ENCODE results near the gene GRM6. TPM values are rescaled to one million over a fixed set of nuclear protein-coding genes. Genes with fewer than 3 reads are reported as not detected.

GRM6 gene
- total and polyA plus RNA-seq, 2 donors from 2014 or later, result not detected

DNA sequence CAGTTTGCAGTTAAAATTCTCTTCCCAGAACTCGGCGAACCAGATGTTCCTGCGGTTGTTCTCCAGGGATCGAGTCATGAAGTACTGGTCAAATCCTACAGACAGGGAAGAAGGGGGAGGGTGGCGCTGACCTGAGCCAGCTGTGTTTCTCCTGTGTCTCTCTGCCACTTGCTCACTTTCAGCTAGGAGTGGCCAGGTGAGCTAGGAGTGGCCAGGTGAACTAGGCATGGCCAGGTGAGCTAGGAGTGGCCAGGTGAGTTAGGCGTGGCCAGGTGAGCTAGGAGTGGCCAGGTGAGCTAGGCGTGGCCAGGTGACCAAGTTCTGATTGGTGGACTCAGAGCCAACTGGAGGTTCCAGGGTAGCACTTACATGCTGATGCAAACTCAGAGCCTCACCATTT lies 5.8 kb downstream of the GRM6 start:
- Histone ChIP-seq H3K4me3 (ENCODE audit: low read length in 3 of 3) (no peak overlapping the region), H3K9ac (ENCODE audit: low read length in 3 of 3) (no peak overlapping the region), H3K36me3 (ENCODE audit: control insufficient read depth in 2 of 3, insufficient read depth in 3 of 3, low read length in 3 of 3) (no peaks in the 10 kb centered on the region), H3K9me3 (ENCODE audit: control insufficient read depth in 2 of 3, insufficient read depth in 1 of 3, low read length in 3 of 3) (peaks cover 0 to 35% (median 7%) of the 10 kb centered on the region in 3 donors), H3K4me1 (ENCODE audit: control insufficient read depth in 2 of 3, insufficient read depth in 2 of 3, low read depth in 1 of 3, low read length in 3 of 3) (no peaks in the 10 kb centered on the region), H3K27ac (ENCODE audit: low read depth in 2 of 2, low read length in 2 of 2) (no peak overlapping the region), H3K27me3 (ENCODE audit: control insufficient read depth, insufficient read depth, low read length) (no peaks in the 10 kb centered on the region)
- TF ChIP-seq, protein P1, sequence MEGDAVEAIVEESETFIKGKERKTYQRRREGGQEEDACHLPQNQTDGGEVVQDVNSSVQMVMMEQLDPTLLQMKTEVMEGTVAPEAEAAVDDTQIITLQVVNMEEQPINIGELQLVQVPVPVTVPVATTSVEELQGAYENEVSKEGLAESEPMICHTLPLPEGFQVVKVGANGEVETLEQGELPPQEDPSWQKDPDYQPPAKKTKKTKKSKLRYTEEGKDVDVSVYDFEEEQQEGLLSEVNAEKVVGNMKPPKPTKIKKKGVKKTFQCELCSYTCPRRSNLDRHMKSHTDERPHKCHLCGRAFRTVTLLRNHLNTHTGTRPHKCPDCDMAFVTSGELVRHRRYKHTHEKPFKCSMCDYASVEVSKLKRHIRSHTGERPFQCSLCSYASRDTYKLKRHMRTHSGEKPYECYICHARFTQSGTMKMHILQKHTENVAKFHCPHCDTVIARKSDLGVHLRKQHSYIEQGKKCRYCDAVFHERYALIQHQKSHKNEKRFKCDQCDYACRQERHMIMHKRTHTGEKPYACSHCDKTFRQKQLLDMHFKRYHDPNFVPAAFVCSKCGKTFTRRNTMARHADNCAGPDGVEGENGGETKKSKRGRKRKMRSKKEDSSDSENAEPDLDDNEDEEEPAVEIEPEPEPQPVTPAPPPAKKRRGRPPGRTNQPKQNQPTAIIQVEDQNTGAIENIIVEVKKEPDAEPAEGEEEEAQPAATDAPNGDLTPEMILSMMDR (IDR thresholded peaks at IDR 0.05; ENCODE audit: borderline replicate concordance, extremely low read depth, insufficient read depth), result no peak
- DNase-seq (no peak), FAIRE-seq (no peak)
- intact Hi-C loops (cut with DNase I), result no loop called here

DNA sequence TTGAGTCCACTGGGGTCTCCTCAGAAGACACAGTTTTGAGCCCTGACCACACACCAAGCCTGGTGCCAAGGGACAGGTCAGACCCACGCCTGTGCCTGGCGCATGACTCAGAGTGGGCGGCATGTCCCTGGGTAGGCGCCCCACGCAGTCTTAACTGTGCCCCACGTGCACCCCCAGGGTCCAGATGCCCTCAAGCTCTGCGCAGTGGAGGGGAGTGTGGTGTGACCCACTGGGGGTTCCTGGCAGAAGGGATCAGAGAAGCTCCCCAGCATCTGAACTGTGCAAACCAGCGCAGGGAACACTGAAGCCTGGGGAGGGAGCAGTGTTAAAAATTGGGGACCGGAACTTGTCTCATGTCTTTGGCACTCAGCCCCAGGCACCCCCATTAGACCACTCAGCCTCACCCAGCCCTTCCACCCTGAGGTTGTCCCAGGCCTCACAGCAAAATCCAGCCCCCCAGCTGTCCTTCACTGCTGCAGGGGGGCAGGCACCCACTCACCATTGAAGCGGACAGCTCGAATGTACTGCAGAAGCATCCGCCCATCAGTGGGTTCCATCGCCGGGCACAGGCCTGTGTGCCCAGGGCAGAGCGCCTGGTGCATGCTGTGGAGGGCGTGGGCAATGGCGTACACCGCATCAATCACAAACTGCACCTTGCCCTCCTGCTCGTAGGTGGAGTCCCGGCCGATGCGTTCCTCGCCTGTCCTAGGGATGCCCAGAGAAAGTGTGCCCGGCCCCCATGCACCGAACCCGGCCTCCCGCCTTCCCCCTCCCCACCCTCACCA lies 6.5 kb downstream of the GRM6 start:
- FAIRE-seq (no peak), DNase-seq (no peak)
- no peaks in the 10 kb centered on the region for H3K27me3 ChIP-seq (ENCODE audit: control insufficient read depth, insufficient read depth, low read length)
- H3K36me3 ChIP-seq (ENCODE audit: control insufficient read depth in 2 of 3, insufficient read depth in 3 of 3, low read length in 3 of 3), result no peaks in the 10 kb centered on the region
- no peak overlapping the region for H3K9ac ChIP-seq (ENCODE audit: low read length in 3 of 3)
- no peak overlapping the region for H3K27ac ChIP-seq (ENCODE audit: low read depth in 2 of 2, low read length in 2 of 2)
- H3K4me3 ChIP-seq (ENCODE audit: low read length in 3 of 3), result no peak overlapping the region
- intact Hi-C loops (cut with DNase I), result no loop called here
- H3K4me1 ChIP-seq (ENCODE audit: control insufficient read depth in 2 of 3, insufficient read depth in 2 of 3, low read depth in 1 of 3, low read length in 3 of 3), result no peaks in the 10 kb centered on the region
- TF ChIP-seq, protein P1 (IDR thresholded peaks at IDR 0.05; ENCODE audit: borderline replicate concordance, extremely low read depth, insufficient read depth), result no peak
- peaks cover 0 to 39% (median 7%) of the 10 kb centered on the region in 3 donors for H3K9me3 ChIP-seq (ENCODE audit: control insufficient read depth in 2 of 3, insufficient read depth in 1 of 3, low read length in 3 of 3)

DNA sequence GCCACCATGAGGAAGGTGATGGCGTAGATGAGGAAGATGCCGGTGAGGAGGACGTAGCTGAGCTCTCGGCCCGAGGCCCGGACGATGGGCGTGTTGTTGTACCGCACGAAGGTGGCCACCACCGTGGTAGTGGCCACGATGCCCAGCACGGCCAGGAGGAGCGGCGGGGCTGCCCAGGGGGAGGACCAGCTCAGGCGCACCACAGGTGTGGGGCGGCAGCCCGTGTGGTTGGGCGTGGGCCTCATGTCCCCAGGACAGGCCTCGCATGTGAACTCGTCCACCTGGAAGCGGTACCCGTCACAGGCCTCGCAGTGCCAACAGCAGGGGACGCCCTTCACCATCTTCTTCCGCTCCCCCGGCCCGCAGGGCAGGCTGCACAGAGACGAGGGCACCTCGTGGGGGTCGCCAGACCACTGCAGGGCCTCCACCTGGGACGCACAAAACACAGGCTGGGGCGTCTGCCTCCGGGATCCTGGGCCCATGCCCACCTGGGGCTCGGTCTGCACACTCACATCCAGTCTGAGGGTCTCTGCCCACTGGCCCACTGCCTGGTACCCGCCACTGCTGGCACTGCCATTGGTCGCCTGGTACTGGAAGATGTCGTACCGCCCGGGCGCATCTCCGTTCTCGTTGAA lies 8.7 kb downstream of the GRM6 start:
- DNase-seq (peak in 1 of 5 donors; percentile 71), FAIRE-seq (no peak)
- H3K9ac ChIP-seq (ENCODE audit: low read length in 3 of 3), result no peak overlapping the region
- H3K36me3 ChIP-seq (ENCODE audit: control insufficient read depth in 2 of 3, insufficient read depth in 3 of 3, low read length in 3 of 3), result no peaks in the 10 kb centered on the region
- intact Hi-C loops (cut with DNase I), result no loop called here
- no peaks in the 10 kb centered on the region for H3K4me1 ChIP-seq (ENCODE audit: control insufficient read depth in 2 of 3, insufficient read depth in 2 of 3, low read depth in 1 of 3, low read length in 3 of 3)
- H3K9me3 ChIP-seq (ENCODE audit: control insufficient read depth in 2 of 3, insufficient read depth in 1 of 3, low read length in 3 of 3), result peaks cover 0 to 52% (median 13%) of the 10 kb centered on the region in 3 donors
- H3K27ac ChIP-seq (ENCODE audit: low read depth in 2 of 2, low read length in 2 of 2), result no peak overlapping the region
- TF ChIP-seq, protein P1 (IDR thresholded peaks at IDR 0.05; ENCODE audit: borderline replicate concordance, extremely low read depth, insufficient read depth), result no peak
- H3K4me3 ChIP-seq (ENCODE audit: low read length in 3 of 3), result no peak overlapping the region
- no peaks in the 10 kb centered on the region for H3K27me3 ChIP-seq (ENCODE audit: control insufficient read depth, insufficient read depth, low read length)

Measured in kidney (tissue), 14 donors.